ENCODE data around the gene LENG9.

DNA sequence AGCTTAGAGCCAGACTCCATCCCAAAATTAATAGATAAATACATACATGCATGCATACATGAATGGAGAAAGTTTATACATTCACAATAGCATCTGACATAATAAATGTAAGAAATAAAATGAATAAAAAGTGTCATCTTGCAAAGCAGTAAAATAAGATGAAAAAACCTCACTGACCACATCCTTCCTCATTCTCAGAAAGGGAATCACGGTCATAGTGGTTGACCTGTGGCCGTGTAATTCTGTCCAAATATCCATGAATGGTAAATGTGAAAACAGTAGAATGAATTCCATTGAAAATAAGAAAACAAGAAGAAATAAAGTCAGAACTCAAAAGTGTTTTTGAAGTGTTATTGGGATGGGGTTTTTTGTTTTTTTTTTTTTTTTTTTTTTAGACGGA lies 19.3 kb upstream of the LENG9 start:
- TF ChIP-seq, protein P1, sequence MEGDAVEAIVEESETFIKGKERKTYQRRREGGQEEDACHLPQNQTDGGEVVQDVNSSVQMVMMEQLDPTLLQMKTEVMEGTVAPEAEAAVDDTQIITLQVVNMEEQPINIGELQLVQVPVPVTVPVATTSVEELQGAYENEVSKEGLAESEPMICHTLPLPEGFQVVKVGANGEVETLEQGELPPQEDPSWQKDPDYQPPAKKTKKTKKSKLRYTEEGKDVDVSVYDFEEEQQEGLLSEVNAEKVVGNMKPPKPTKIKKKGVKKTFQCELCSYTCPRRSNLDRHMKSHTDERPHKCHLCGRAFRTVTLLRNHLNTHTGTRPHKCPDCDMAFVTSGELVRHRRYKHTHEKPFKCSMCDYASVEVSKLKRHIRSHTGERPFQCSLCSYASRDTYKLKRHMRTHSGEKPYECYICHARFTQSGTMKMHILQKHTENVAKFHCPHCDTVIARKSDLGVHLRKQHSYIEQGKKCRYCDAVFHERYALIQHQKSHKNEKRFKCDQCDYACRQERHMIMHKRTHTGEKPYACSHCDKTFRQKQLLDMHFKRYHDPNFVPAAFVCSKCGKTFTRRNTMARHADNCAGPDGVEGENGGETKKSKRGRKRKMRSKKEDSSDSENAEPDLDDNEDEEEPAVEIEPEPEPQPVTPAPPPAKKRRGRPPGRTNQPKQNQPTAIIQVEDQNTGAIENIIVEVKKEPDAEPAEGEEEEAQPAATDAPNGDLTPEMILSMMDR (IDR thresholded peaks at IDR 0.05; ENCODE audit: low read length) = no peak
- TF ChIP-seq EZH2 (optimal IDR thresholded peaks at IDR 0.05; ENCODE audit: low read depth, low read length) (no peak), EZH2phosphoT487 (IDR thresholded peaks at IDR 0.05; ENCODE audit: low read length) (no peak)

Measured in MM.1S (cell line).